PC-3 (cell line): ENCODE measurements around the gene IRGQ.

Source experiments
- EZH2phosphoT487 ChIP-seq: fragments of 300-600 bp; sonication (generic); IDR thresholded peaks from 2 replicates; pipeline ENCODE4 v1.6.1; 2018; ENCODE audit warnings: mild to moderate bottlenecking, antibody characterized with exemption, low read length, borderline replicate concordance
- TF ChIP-seq, protein P1 (sequence below): fragments of 300-600 bp; sonication (generic); conservative IDR thresholded peaks from 2 replicates; pipeline ENCODE4 v1.5.1; 2017; ENCODE audit warnings: antibody characterized with exemption, low read depth, mild to moderate bottlenecking, low read length

DNA sequence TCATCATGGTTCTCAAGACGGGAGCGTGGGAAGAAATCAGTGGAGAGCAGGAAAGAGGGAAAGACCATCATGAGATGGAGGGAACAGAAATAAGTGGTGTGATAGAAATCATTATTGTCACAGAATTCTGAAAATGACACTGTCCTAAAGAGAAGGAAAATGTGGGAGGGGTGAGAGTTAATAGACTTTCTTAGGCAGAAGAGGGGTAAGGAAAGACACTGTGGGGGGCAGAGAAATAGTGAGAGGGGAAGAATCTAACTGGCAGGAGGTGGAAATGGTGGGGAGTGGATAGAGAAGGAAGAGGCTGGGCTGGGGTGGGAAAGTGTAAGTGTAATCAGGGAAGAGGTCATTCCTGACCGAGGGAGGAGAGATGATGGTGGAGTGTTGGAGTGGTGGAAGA, 17.1 kb downstream of the IRGQ start:
- TF ChIP-seq, protein P1, sequence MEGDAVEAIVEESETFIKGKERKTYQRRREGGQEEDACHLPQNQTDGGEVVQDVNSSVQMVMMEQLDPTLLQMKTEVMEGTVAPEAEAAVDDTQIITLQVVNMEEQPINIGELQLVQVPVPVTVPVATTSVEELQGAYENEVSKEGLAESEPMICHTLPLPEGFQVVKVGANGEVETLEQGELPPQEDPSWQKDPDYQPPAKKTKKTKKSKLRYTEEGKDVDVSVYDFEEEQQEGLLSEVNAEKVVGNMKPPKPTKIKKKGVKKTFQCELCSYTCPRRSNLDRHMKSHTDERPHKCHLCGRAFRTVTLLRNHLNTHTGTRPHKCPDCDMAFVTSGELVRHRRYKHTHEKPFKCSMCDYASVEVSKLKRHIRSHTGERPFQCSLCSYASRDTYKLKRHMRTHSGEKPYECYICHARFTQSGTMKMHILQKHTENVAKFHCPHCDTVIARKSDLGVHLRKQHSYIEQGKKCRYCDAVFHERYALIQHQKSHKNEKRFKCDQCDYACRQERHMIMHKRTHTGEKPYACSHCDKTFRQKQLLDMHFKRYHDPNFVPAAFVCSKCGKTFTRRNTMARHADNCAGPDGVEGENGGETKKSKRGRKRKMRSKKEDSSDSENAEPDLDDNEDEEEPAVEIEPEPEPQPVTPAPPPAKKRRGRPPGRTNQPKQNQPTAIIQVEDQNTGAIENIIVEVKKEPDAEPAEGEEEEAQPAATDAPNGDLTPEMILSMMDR = no peak
- no peak for TF ChIP-seq EZH2phosphoT487
